GM23338 (cell line): ENCODE measurements around the gene SLC22A4. TPM values are rescaled to one million over a fixed set of nuclear protein-coding genes. Genes with fewer than 3 reads are reported as not detected.

Experiments used
- ATAC-seq: fragments of 200-7000 bp; cut with Tn5 transposase; 3 replicates; pipeline ENCODE4 v1.9.1; 2020
- DNase-seq: peaks from one replicate; pipeline ENCODE4 v3.0.0-alpha.2; 2015; ENCODE audit warnings: low spot score
- H2AFZ ChIP-seq: fragments of 200-600 bp; sonication (generic); 2 replicates; pipeline ENCODE4 v1.8.0; 2016; ENCODE audit warnings: antibody characterized with exemption, mild to moderate bottlenecking, moderate library complexity
- H3F3A ChIP-seq: fragments of 200-600 bp; sonication (generic); replicated peaks from 2 replicates; pipeline ENCODE4 v1.8.0; 2017; ENCODE audit warnings: antibody characterized with exemption, mixed run types, low read depth
- H3K27ac ChIP-seq: fragments of 200-600 bp; sonication (generic); 2 replicates; pipeline ENCODE4 v1.6.1; 2016; ENCODE audit warnings: low read depth
- H3K27me3 ChIP-seq: fragments of 200-600 bp; sonication (generic); 2 replicates; pipeline ENCODE4 v1.8.0; 2016; ENCODE audit warnings: mild to moderate bottlenecking, mixed run types, moderate library complexity; ENCODE audit not compliant: insufficient read depth
- H3K36me3 ChIP-seq: fragments of 200-600 bp; sonication (generic); 2 replicates; pipeline ENCODE4 v1.8.0; 2016; ENCODE audit warnings: mild to moderate bottlenecking; ENCODE audit not compliant: insufficient read depth
- H3K4me1 ChIP-seq: fragments of 200-600 bp; sonication (generic); 2 replicates; pipeline ENCODE4 v1.8.0; 2016; ENCODE audit warnings: mild to moderate bottlenecking, moderate library complexity; ENCODE audit not compliant: insufficient read depth
- H3K4me2 ChIP-seq: fragments of 200-600 bp; sonication (generic); 2 replicates; pipeline ENCODE4 v1.7.1; 2017; ENCODE audit warnings: mixed run types
- H3K4me3 ChIP-seq: fragments of 200-600 bp; sonication (generic); 2 replicates; pipeline ENCODE4 v1.6.1; 2016; ENCODE audit warnings: mixed run types
- H3K79me2 ChIP-seq: fragments of 200-600 bp; sonication (generic); replicated peaks from 2 replicates; pipeline ENCODE4 v1.8.0; 2017; ENCODE audit warnings: mild to moderate bottlenecking; ENCODE audit not compliant: insufficient read depth
- H3K9me2 ChIP-seq: fragments of 200-600 bp; sonication (generic); 2 replicates; pipeline ENCODE4 v1.8.0; 2017; ENCODE audit not compliant: insufficient read depth
- H4K20me1 ChIP-seq: fragments of 200-600 bp; sonication (generic); replicated peaks from 2 replicates; pipeline ENCODE4 v1.8.0; 2017; ENCODE audit warnings: mild to moderate bottlenecking; ENCODE audit not compliant: insufficient read depth
- H3K27ac Mint-ChIP-seq: 2 replicates; pipeline ENCODE4 v1.8.0; 2020; ENCODE audit warnings: inconsistent platforms, mild to moderate bottlenecking, moderate library complexity, mixed read lengths
- H3K27me3 Mint-ChIP-seq: 3 replicates; pipeline ENCODE4 v1.8.0; 2022; ENCODE audit warnings: low read depth, mild to moderate bottlenecking, moderate library complexity, mixed read lengths, inconsistent platforms; ENCODE audit not compliant: insufficient read depth, poor library complexity
- H3K36me3 Mint-ChIP-seq: 3 replicates; pipeline ENCODE4 v1.8.0; 2021; ENCODE audit warnings: low read depth, mild to moderate bottlenecking, inconsistent platforms, moderate library complexity, mixed read lengths
- H3K4me1 Mint-ChIP-seq: 3 replicates; pipeline ENCODE4 v1.8.0; 2020; ENCODE audit warnings: mild to moderate bottlenecking, inconsistent platforms, mixed read lengths
- H3K4me3 Mint-ChIP-seq: 3 replicates; pipeline ENCODE4 v1.8.0; 2021; ENCODE audit warnings: moderate library complexity, mild to moderate bottlenecking, inconsistent platforms, mixed read lengths
- H3K9me3 Mint-ChIP-seq: 3 replicates; pipeline ENCODE4 v1.8.0; 2020; ENCODE audit warnings: moderate library complexity, mild to moderate bottlenecking, inconsistent platforms, mixed read lengths
- CREB1 ChIP-seq: fragments of 250-450 bp; sonication (Bioruptor Pico); IDR thresholded peaks from 2 replicates; pipeline ENCODE4 v1.5.0; 2020; ENCODE audit warnings: low read depth, mild to moderate bottlenecking, moderate library complexity
- EZH2 ChIP-seq: fragments of 200-600 bp; sonication (generic); IDR thresholded peaks from one replicate; pipeline ENCODE4 v1.8.0; 2017; ENCODE audit warnings: antibody characterized with exemption, mild to moderate bottlenecking, low read depth; ENCODE audit not compliant: unreplicated experiment
- EZH2phosphoT487 ChIP-seq: fragments of 200-600 bp; sonication (generic); IDR thresholded peaks from one replicate; pipeline ENCODE4 v1.8.1; 2018; ENCODE audit warnings: antibody characterized with exemption; ENCODE audit not compliant: unreplicated experiment
- JUNB ChIP-seq: IDR thresholded peaks from one replicate; pipeline ENCODE4 v1.6.1; 2016; ENCODE audit warnings: antibody characterized with exemption; ENCODE audit not compliant: unreplicated experiment
- NANOG ChIP-seq: IDR thresholded peaks from 2 replicates; pipeline ENCODE4 v1.6.1; 2016; ENCODE audit warnings: antibody characterized with exemption, borderline replicate concordance
- POLR2AphosphoS5 ChIP-seq: IDR thresholded peaks from 2 replicates; pipeline ENCODE4 v1.6.1; 2016; ENCODE audit warnings: antibody characterized with exemption, low read depth
- STAT1 ChIP-seq: IDR thresholded peaks from one replicate; pipeline ENCODE4 v1.6.1; 2016; ENCODE audit warnings: antibody characterized with exemption; ENCODE audit not compliant: unreplicated experiment
- ZNF114 ChIP-seq: fragments of 250-450 bp; sonication (Bioruptor Pico); IDR thresholded peaks from 2 replicates; pipeline ENCODE4 v1.5.0; 2020; ENCODE audit warnings: mild to moderate bottlenecking, moderate library complexity
- ZNF331 ChIP-seq: fragments of 250-450 bp; sonication (Bioruptor Pico); IDR thresholded peaks from 2 replicates; pipeline ENCODE4 v1.5.0; 2020; ENCODE audit warnings: low read depth, mild to moderate bottlenecking, moderate library complexity
- polyA plus RNA-seq: library from polyadenylated mRNA; unstranded; fragments of >200 nt; fragmentation: Nextera tagmentation; extraction: Ambion mirVana; gene quantifications from 2 replicates; pipeline ENCODE4 v1.2.1, GENCODE V29; 2016
- total RNA-seq: library from RNA; depleted of rRNA; stranded (reverse); fragments of >200 nt; shearing (Covaris generic); gene quantifications from 2 replicates; pipeline ENCODE4 v1.2.3, GENCODE V29; 2014
- TF ChIP-seq, protein P1 (sequence below): IDR thresholded peaks from one replicate; pipeline ENCODE4 v1.6.1; 2018; ENCODE audit warnings: antibody characterized with exemption; ENCODE audit not compliant: unreplicated experiment
- TF ChIP-seq, protein P2 (sequence below): fragments of 250-450 bp; sonication (Bioruptor Pico); IDR thresholded peaks from 2 replicates; pipeline ENCODE4 v1.5.0; 2020; ENCODE audit warnings: mild to moderate bottlenecking, moderate library complexity
- TF ChIP-seq, protein P3 (sequence below): IDR thresholded peaks from 2 replicates; pipeline ENCODE4 v1.6.1; 2016; ENCODE audit warnings: antibody characterized with exemption
- TF ChIP-seq, protein P4 (sequence below), 2 experiments: fragments of 200-600 bp in 1 of 2; sonication (generic) in 1 of 2; conservative IDR thresholded peaks; 2 replicates each; pipeline versions ENCODE4 v1.5.1 to v1.6.1; 2016 to 2017; ENCODE audit warnings: antibody characterized with exemption in 2 of 2, low read depth in 2 of 2, mild to moderate bottlenecking in 2 of 2, moderate library complexity in 1 of 2

The SLC22A4 gene
- total and polyA plus RNA-seq, 2 experiments from 2014 or later: 0.28 to 0.40 TPM

DNA sequence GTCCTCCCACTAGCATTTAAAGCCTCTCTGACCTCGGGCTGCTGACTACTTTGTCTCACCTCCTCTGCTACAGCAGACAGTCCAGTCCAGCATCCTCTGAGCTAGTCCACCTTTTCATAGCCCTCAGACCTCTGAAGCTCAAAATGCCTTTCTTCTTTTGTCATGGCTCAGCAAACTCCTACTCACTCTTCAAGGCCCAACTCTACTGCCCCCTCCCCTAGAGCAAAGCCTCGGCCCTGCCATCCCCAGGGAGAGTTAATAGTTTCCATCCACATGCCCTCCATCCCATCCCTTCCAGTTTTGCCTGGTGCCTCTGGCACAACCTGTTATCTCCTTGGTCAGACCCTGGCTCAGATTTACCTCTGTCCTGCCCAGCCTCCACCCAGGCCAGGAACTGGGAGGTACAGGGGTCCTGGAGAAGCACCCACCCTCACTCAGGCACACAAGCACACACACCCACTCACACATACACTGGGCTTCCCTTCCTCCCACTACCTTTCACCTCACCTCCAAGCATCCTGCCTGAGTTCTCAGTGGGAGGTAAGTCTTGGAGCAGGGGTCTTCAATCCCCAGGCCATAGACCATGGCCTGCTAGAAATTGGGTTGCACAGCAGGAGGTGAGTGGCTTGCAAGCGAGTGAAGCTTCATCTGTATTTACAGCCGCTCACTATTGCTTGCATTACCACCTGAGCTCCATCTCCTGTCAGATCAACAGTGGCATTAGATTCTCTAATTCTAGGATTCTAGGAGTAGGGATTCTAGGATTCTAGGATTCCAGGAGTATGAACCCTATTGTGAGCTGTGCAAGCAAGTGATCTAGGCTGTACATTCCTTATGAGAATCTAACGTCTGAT is 18.6 kb upstream of the SLC22A4 start:
- H3K27ac Mint-ChIP-seq: no peak overlapping the region; the same call in 1 of the 2 replicates
- Histone ChIP-seq H3K9me2 (0 out of 2 replicates have a peak, but pooled peaks cover 4% of the 10 kb centered on the region), H3K27me3 (no peaks in the 10 kb centered on the region), H3F3A (peaks cover 5% of the 10 kb centered on the region; the same call in 1 of the 2 replicates), H3K36me3 (no peaks in the 10 kb centered on the region), H3K4me3 (no peak overlapping the region), H3K27ac (no peak overlapping the region), H3K4me1 (0 out of 2 replicates have a peak, but pooled peaks cover 6% of the 10 kb centered on the region), H3K4me2 (no peak overlapping the region), H2AFZ (no peak overlapping the region), H3K79me2 (no peaks in the 10 kb centered on the region), H4K20me1 (no peaks in the 10 kb centered on the region)
- peaks cover 6% of the 10 kb centered on the region for H3K27me3 Mint-ChIP-seq
- TF ChIP-seq, protein P1, sequence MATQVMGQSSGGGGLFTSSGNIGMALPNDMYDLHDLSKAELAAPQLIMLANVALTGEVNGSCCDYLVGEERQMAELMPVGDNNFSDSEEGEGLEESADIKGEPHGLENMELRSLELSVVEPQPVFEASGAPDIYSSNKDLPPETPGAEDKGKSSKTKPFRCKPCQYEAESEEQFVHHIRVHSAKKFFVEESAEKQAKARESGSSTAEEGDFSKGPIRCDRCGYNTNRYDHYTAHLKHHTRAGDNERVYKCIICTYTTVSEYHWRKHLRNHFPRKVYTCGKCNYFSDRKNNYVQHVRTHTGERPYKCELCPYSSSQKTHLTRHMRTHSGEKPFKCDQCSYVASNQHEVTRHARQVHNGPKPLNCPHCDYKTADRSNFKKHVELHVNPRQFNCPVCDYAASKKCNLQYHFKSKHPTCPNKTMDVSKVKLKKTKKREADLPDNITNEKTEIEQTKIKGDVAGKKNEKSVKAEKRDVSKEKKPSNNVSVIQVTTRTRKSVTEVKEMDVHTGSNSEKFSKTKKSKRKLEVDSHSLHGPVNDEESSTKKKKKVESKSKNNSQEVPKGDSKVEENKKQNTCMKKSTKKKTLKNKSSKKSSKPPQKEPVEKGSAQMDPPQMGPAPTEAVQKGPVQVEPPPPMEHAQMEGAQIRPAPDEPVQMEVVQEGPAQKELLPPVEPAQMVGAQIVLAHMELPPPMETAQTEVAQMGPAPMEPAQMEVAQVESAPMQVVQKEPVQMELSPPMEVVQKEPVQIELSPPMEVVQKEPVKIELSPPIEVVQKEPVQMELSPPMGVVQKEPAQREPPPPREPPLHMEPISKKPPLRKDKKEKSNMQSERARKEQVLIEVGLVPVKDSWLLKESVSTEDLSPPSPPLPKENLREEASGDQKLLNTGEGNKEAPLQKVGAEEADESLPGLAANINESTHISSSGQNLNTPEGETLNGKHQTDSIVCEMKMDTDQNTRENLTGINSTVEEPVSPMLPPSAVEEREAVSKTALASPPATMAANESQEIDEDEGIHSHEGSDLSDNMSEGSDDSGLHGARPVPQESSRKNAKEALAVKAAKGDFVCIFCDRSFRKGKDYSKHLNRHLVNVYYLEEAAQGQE: no peak
- TF ChIP-seq, protein P2, sequence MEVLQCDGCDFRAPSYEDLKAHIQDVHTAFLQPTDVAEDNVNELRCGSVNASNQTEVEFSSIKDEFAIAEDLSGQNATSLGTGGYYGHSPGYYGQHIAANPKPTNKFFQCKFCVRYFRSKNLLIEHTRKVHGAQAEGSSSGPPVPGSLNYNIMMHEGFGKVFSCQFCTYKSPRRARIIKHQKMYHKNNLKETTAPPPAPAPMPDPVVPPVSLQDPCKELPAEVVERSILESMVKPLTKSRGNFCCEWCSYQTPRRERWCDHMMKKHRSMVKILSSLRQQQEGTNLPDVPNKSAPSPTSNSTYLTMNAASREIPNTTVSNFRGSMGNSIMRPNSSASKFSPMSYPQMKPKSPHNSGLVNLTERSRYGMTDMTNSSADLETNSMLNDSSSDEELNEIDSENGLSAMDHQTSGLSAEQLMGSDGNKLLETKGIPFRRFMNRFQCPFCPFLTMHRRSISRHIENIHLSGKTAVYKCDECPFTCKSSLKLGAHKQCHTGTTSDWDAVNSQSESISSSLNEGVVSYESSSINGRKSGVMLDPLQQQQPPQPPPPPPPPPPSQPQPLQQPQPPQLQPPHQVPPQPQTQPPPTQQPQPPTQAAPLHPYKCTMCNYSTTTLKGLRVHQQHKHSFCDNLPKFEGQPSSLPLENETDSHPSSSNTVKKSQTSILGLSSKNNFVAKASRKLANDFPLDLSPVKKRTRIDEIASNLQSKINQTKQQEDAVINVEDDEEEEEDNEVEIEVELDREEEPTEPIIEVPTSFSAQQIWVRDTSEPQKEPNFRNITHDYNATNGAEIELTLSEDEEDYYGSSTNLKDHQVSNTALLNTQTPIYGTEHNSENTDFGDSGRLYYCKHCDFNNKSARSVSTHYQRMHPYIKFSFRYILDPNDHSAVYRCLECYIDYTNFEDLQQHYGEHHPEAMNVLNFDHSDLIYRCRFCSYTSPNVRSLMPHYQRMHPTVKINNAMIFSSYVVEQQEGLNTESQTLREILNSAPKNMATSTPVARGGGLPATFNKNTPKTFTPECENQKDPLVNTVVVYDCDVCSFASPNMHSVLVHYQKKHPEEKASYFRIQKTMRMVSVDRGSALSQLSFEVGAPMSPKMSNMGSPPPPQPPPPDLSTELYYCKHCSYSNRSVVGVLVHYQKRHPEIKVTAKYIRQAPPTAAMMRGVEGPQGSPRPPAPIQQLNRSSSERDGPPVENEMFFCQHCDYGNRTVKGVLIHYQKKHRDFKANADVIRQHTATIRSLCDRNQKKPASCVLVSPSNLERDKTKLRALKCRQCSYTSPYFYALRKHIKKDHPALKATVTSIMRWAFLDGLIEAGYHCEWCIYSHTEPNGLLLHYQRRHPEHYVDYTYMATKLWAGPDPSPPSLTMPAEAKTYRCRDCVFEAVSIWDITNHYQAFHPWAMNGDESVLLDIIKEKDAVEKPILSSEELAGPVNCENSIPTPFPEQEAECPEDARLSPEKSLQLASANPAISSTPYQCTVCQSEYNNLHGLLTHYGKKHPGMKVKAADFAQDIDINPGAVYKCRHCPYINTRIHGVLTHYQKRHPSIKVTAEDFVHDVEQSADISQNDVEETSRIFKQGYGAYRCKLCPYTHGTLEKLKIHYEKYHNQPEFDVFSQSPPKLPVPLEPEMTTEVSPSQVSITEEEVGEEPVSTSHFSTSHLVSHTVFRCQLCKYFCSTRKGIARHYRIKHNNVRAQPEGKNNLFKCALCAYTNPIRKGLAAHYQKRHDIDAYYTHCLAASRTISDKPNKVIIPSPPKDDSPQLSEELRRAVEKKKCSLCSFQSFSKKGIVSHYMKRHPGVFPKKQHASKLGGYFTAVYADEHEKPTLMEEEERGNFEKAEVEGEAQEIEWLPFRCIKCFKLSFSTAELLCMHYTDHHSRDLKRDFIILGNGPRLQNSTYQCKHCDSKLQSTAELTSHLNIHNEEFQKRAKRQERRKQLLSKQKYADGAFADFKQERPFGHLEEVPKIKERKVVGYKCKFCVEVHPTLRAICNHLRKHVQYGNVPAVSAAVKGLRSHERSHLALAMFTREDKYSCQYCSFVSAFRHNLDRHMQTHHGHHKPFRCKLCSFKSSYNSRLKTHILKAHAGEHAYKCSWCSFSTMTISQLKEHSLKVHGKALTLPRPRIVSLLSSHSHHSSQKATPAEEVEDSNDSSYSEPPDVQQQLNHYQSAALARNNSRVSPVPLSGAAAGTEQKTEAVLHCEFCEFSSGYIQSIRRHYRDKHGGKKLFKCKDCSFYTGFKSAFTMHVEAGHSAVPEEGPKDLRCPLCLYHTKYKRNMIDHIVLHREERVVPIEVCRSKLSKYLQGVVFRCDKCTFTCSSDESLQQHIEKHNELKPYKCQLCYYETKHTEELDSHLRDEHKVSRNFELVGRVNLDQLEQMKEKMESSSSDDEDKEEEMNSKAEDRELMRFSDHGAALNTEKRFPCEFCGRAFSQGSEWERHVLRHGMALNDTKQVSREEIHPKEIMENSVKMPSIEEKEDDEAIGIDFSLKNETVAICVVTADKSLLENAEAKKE (CRISPR knock-in tag): no peak
- TF ChIP-seq EZH2 (no peak), EZH2phosphoT487 (no peak), ZNF114 (no peak), ZNF331 (CRISPR knock-in tag) (no peak), NANOG (no peak), CREB1 (no peak), JUNB (no peak), STAT1 (no peak), POLR2AphosphoS5 (no peak)
- TF ChIP-seq, protein P3, sequence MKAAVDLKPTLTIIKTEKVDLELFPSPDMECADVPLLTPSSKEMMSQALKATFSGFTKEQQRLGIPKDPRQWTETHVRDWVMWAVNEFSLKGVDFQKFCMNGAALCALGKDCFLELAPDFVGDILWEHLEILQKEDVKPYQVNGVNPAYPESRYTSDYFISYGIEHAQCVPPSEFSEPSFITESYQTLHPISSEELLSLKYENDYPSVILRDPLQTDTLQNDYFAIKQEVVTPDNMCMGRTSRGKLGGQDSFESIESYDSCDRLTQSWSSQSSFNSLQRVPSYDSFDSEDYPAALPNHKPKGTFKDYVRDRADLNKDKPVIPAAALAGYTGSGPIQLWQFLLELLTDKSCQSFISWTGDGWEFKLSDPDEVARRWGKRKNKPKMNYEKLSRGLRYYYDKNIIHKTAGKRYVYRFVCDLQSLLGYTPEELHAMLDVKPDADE: no peak
- TF ChIP-seq, protein P4, sequence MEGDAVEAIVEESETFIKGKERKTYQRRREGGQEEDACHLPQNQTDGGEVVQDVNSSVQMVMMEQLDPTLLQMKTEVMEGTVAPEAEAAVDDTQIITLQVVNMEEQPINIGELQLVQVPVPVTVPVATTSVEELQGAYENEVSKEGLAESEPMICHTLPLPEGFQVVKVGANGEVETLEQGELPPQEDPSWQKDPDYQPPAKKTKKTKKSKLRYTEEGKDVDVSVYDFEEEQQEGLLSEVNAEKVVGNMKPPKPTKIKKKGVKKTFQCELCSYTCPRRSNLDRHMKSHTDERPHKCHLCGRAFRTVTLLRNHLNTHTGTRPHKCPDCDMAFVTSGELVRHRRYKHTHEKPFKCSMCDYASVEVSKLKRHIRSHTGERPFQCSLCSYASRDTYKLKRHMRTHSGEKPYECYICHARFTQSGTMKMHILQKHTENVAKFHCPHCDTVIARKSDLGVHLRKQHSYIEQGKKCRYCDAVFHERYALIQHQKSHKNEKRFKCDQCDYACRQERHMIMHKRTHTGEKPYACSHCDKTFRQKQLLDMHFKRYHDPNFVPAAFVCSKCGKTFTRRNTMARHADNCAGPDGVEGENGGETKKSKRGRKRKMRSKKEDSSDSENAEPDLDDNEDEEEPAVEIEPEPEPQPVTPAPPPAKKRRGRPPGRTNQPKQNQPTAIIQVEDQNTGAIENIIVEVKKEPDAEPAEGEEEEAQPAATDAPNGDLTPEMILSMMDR (conservative IDR thresholded peaks at IDR 0.05; ENCODE audit: low read depth in 2 of 2): no peak
- no peak for ATAC-seq
- H3K36me3 Mint-ChIP-seq: no peaks in the 10 kb centered on the region; the same call in 2 of the 3 replicates
- H3K4me1 Mint-ChIP-seq: peaks cover 28% of the 10 kb centered on the region
- no peak for DNase-seq
- no peaks in the 10 kb centered on the region for H3K9me3 Mint-ChIP-seq
- no peak overlapping the region for H3K4me3 Mint-ChIP-seq
